ENCODE measurements around the gene ASB3.
A peak's percentile ranks its signal among the peaks of the same experiment; 100 is the strongest.

ASB3 gene

GRCh38 chr2:53715568-53715967, 71.2 kb downstream of the ASB3 start:
- no peak for DNase-seq
- Histone ChIP-seq H3K79me2 (ENCODE audit: insufficient read depth, low read length) (peaks cover 8% of the 10 kb centered on the region), H3K27ac (ENCODE audit: low read length) (no peak overlapping the region), H3K9me3 (ENCODE audit: insufficient read depth, low read length, severe bottlenecking) (peaks cover 5% of the 10 kb centered on the region), H3K36me3 (ENCODE audit: insufficient read depth, low read length) (peaks cover 54% of the 10 kb centered on the region), H3K27me3 (ENCODE audit: insufficient read depth, low read length, poor library complexity) (no peaks in the 10 kb centered on the region), H4K20me1 (ENCODE audit: insufficient read depth, low read length) (no peaks in the 10 kb centered on the region), H3K4me2 (ENCODE audit: insufficient read depth, low read length) (no peak overlapping the region), H2AFZ (ENCODE audit: low read depth, low read length) (no peak overlapping the region), H3K9ac (ENCODE audit: low read depth, low read length) (no peak overlapping the region), H3K4me1 (ENCODE audit: insufficient read depth, low read length) (no peaks in the 10 kb centered on the region), H3K4me3 (ENCODE audit: low read depth in 1 of 2, low read length in 2 of 2) (no peak overlapping the region)
- no peak for TF ChIP-seq EZH2 (IDR thresholded peaks at IDR 0.05; ENCODE audit: borderline replicate concordance, low read depth, low read length, severe bottlenecking)
- TF ChIP-seq CTCF (IDR thresholded peaks at IDR 0.05; ENCODE audit: borderline replicate concordance, extremely low read depth, low read length, poor library complexity, severe bottlenecking) = peak; percentile 46
- ATAC-seq (ENCODE audit: insufficient read depth, low read depth) = no peak

GRCh38 chr2:53711271-53711780, 75.4 kb downstream of the ASB3 start:
- Histone ChIP-seq H2AFZ (ENCODE audit: low read depth, low read length) (no peak overlapping the region), H3K27me3 (ENCODE audit: insufficient read depth, low read length, poor library complexity) (no peaks in the 10 kb centered on the region), H3K79me2 (ENCODE audit: insufficient read depth, low read length) (no peaks in the 10 kb centered on the region), H4K20me1 (ENCODE audit: insufficient read depth, low read length) (no peaks in the 10 kb centered on the region), H3K9me3 (ENCODE audit: insufficient read depth, low read length, severe bottlenecking) (peaks cover 29% of the 10 kb centered on the region), H3K4me1 (ENCODE audit: insufficient read depth, low read length) (no peaks in the 10 kb centered on the region), H3K9ac (ENCODE audit: low read depth, low read length) (no peak overlapping the region), H3K27ac (ENCODE audit: low read length) (no peak overlapping the region), H3K4me3 (ENCODE audit: low read depth in 1 of 2, low read length in 2 of 2) (no peak overlapping the region), H3K36me3 (ENCODE audit: insufficient read depth, low read length) (peaks cover 80% of the 10 kb centered on the region), H3K4me2 (ENCODE audit: insufficient read depth, low read length) (no peak overlapping the region)
- no peak for DNase-seq
- ATAC-seq (ENCODE audit: insufficient read depth, low read depth) = no peak
- TF ChIP-seq EZH2 (IDR thresholded peaks at IDR 0.05; ENCODE audit: borderline replicate concordance, low read depth, low read length, severe bottlenecking) (no peak), CTCF (IDR thresholded peaks at IDR 0.05; ENCODE audit: borderline replicate concordance, extremely low read depth, low read length, poor library complexity, severe bottlenecking) (no peak)

- Histone ChIP-seq H3K4me1 (ENCODE audit: insufficient read depth, low read length) (no peaks in the 10 kb centered on the region), H3K27me3 (ENCODE audit: insufficient read depth, low read length, poor library complexity) (no peaks in the 10 kb centered on the region), H3K9ac (ENCODE audit: low read depth, low read length) (no peak overlapping the region), H3K27ac (ENCODE audit: low read length) (no peak overlapping the region), H3K4me2 (ENCODE audit: insufficient read depth, low read length) (no peak overlapping the region), H3K9me3 (ENCODE audit: insufficient read depth, low read length, severe bottlenecking) (peaks cover 29% of the 10 kb centered on the region), H4K20me1 (ENCODE audit: insufficient read depth, low read length) (no peaks in the 10 kb centered on the region), H2AFZ (ENCODE audit: low read depth, low read length) (no peak overlapping the region), H3K4me3 (ENCODE audit: low read depth in 1 of 2, low read length in 2 of 2) (no peak overlapping the region), H3K36me3 (ENCODE audit: insufficient read depth, low read length) (peaks cover 63% of the 10 kb centered on the region), H3K79me2 (ENCODE audit: insufficient read depth, low read length) (no peaks in the 10 kb centered on the region)
- DNase-seq (no peak), ATAC-seq (ENCODE audit: insufficient read depth, low read depth) (no peak)
- TF ChIP-seq CTCF (IDR thresholded peaks at IDR 0.05; ENCODE audit: borderline replicate concordance, extremely low read depth, low read length, poor library complexity, severe bottlenecking) (no peak), EZH2 (IDR thresholded peaks at IDR 0.05; ENCODE audit: borderline replicate concordance, low read depth, low read length, severe bottlenecking) (no peak)
These were observed 77.8 kb downstream of the ASB3 start for GRCh38 chr2:53708988-53709387.

GRCh38 chr2:53701221-53701620, 85.5 kb downstream of the ASB3 start:
- Histone ChIP-seq H3K9ac (ENCODE audit: low read depth, low read length) (no peak overlapping the region), H3K4me3 (ENCODE audit: low read depth in 1 of 2, low read length in 2 of 2) (no peak overlapping the region), H3K9me3 (ENCODE audit: insufficient read depth, low read length, severe bottlenecking) (no peaks in the 10 kb centered on the region), H3K27ac (ENCODE audit: low read length) (no peak overlapping the region), H3K4me2 (ENCODE audit: insufficient read depth, low read length) (no peak overlapping the region), H3K36me3 (ENCODE audit: insufficient read depth, low read length) (peaks cover 27% of the 10 kb centered on the region), H3K4me1 (ENCODE audit: insufficient read depth, low read length) (no peaks in the 10 kb centered on the region), H4K20me1 (ENCODE audit: insufficient read depth, low read length) (no peaks in the 10 kb centered on the region), H3K27me3 (ENCODE audit: insufficient read depth, low read length, poor library complexity) (no peaks in the 10 kb centered on the region), H3K79me2 (ENCODE audit: insufficient read depth, low read length) (no peaks in the 10 kb centered on the region), H2AFZ (ENCODE audit: low read depth, low read length) (no peak overlapping the region)
- TF ChIP-seq CTCF (IDR thresholded peaks at IDR 0.05; ENCODE audit: borderline replicate concordance, extremely low read depth, low read length, poor library complexity, severe bottlenecking) (no peak), EZH2 (IDR thresholded peaks at IDR 0.05; ENCODE audit: borderline replicate concordance, low read depth, low read length, severe bottlenecking) (no peak)
- ATAC-seq (ENCODE audit: insufficient read depth, low read depth) = no peak
- DNase-seq = no peak
